GM18909 (cell line): ENCODE results near the gene TRIM38.
"Not testable (repeated sequence)": the region's sequence is repeated elsewhere in the genome, so short reads cannot be mapped to it uniquely, and the experiment has no call there.

Experiments used
- ATAC-seq: cut with Tn5 transposase; IDR thresholded peaks from one replicate; pipeline ENCODE4 v1.9.1; 2021; ENCODE audit warnings: mild to moderate bottlenecking; ENCODE audit not compliant: unreplicated experiment, poor library complexity

Gene TRIM38

DNA sequence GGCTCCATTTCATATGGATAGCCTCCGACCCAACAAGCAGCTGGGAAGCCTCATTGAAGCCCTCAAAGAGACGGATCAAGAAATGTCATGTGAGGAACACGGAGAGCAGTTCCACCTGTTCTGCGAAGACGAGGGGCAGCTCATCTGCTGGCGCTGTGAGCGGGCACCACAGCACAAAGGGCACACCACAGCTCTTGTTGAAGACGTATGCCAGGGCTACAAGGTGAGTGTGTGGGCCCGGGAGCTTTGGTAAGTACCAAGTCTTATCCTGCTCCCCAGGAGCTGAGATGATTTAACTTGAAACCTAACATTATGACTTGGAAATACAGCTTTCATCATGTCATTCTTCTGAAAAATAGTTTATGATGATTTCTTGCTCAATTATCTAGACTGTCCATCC lies 4.1 kb downstream of the TRIM38 start:
- no peak for ATAC-seq

DNA sequence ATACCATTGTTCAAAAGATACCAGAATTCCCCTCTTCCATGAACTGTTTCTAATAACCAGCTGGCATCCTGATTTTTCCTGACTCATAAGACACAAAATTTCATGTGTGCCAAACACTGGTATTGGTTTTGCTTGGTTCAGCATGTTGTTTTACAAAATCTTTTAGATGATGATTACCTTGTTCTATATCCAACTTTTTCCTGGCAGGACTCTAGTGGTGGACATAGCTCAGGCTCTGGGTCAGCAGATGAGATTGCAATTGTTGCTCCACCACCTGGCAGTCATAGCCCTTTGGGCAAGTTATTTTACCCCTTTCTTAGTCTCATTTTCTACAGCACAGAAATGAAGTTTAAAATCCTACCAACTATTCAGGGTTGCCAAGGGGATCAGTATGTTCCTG lies 6.2 kb downstream of the TRIM38 start:
- no peak for ATAC-seq

DNA sequence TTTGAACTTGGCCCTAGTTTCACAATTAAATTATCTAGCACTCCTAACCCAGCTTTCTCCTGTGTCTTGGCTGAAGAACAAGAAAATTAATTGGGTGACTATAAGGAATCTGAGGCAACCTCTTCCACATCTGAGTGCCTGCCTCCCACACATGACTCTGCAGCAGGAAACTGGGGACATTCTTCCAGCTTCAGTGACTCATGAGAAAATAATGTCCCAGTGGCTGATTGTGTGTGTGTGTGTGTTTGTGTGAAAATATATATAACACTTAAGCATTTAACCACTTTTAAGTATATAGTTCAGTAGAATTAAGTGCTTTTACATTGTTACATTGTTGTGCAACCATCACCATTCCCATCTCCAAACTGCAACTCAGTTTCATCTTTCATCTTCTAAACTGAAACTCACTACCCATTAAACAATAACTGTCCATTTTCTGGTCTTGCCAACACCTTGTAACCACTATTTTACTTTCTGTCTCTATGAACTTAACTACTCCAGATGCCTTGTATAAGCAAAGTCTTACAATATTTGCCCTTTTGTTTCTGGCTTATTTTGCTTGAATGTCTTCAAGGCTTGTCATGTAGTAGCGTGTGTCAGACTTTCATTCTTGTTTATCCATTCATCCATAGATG lies 8.7 kb downstream of the TRIM38 start:
- no peak for ATAC-seq

DNA sequence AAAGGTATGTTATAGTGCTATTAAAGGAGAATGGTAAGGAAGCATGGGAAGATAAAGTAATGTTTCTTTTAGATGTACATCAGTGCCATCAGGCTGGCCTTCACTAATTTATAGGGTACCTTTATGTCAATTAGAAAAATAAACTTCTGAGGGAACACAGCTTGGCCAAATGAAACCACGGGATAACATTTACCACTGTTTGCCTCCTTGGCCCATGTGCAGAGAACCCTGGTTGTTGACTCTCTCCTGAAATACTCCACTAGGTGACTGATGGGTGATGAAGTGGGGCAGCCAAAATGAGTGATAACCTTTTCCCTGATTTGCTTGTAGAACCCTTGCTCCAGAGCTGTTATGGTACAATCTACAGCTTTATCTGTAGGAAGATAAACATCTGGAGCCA lies 9.5 kb downstream of the TRIM38 start:
- no peak for ATAC-seq

- no peak for ATAC-seq
Measured at GRCh38 chr6:25972902-25973301, 10.3 kb downstream of the TRIM38 start.

DNA sequence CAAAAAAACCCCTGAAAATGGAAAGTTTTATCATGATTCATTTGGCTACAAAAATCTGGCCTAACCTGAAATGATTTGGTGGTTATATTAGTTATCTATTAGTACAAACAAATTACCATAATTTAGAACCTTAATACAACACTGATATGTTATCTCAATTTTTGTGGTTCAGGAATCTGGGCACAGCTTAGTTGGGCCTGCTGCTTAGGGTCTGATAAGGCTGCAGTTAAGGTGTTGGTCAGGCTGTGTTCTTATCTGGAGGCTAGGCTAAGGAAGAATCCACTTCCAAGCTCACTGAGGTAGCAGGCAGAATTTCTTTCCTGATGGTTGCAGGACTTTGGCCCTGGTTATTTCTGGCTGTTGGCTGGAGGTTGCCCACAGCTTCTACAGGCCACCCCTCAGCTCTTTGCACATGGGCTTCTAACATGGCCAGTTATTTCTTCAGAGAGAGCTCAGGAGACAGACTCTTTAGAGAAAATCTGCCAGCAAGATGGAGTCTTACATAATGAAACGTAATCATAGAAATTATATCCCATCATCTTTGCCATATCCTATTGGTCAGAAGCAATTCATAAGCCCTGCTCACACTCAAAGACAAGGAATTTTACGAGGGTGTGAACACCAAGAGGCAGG lies 11.4 kb downstream of the TRIM38 start:
- no peak for ATAC-seq

DNA sequence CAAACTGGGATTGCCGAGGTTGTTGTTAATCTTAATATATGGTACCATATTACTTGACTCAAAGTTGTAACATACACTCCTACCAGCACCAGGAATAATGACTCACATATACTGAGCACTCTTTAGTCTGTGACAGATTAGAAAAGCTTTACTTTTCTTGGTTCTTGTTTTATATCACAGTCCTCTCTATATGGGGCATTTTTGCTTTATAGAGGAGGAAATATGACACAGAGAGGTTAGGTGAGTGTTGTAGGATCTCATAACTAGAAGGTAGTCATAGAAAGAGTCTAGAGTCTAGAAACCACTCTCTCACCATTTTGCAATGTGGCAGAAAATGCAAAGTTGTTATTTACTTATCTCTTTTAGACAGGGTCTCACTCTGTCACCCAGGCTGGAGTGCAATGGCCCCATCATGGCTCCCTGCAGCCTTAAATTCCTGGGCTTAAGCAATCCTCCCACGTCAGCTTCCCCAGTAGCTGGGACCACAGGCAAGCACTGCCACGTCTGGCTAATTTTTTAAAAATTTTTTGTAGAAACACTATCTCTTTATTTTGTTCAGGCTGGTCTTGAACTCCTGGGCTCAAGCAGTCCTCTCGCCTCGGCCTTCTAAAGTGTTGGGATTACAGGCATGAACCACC lies 13.4 kb downstream of the TRIM38 start:
- no peak for ATAC-seq

GRCh38 chr6:25980935-25981334 lies 18.3 kb downstream of the TRIM38 start:
- no peak for ATAC-seq

DNA sequence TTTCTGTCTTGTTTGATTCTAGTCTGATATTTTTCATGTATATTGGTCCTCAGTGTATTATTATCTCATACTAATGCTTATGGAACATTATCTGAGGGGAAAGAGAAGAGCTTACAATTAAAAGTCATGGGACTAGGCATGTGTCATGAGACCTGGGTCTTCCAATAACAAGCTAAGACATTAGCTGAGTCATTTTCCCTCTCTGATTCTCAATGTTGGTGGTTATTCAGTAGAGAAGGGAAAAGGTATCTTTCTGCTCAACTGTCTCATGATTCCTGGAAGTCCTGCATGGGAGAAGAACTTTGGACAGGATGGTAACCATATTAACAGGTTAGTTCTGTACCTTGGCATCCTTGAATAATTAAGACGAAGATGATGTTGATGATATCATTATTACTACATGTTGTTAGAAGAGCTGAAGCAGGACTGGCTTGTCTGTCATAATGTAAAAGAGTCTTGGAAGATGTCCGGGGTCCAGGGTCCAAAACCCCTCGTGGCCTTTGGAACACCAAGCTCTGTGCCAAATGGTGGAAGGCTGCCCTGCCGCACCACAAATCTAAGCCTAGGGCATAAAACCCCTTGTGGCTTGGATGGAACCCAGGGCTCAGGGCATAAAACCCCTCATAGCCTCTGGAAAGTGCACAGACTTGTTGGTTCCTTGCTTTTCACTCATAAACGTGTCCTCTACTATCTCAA lies 19.1 kb downstream of the TRIM38 start:
- ATAC-seq: no peak

GRCh38 chr6:25984265-25984664 lies 21.7 kb downstream of the TRIM38 start:
- no peak for ATAC-seq

DNA sequence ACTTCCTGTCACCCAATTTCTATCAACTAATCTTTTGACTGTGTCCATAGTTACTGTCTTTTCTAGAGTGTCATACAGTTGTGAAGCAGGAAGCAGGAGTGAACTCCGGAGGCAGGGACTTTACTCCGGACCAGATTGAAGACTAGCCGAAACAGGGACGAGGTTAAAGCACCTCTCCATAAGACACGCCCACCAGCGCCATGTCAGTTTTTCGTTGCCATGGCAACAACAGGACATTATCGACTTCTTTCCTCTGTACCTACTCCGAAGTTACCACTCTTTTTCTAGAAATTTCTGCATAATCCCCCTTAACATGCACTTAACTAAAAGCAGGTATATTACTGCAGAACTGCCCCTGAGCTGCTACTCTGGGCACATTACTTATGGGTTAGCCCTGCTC lies 25.2 kb downstream of the TRIM38 start:
- ATAC-seq: no peak

- ATAC-seq: no peak
Measured at GRCh38 chr6:25990172-25990873, 27.7 kb downstream of the TRIM38 start.

DNA sequence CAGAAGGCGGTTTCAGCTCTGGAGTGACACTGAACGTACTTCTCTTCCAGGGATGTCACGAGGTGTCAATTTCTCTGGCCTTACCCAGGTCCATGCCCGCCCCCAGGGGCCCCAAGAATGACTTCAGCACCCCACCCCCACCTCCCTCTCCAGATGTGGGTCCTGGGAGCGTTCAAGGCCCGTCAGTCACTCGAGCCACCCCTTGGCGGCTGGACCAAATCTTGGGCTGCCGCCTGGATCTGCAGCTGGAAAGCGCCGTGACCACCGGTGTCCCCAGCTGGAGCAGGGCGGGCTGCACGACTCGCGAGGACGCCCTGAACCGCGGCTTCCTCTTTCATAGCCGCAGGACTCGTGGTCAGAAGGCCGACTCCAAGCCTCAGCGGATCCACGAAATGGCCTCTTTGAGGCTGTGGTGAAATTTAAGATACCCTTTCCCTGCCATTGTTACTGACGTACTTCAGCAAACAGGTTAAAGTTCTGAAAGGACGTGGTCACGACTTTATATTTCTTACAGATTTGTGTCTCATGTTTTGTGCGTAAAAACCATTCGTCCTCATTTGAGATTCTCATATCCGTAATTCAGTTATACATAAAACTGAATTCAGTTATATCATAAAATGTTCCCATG lies 29.3 kb downstream of the TRIM38 start:
- peak; percentile 61 for ATAC-seq

DNA sequence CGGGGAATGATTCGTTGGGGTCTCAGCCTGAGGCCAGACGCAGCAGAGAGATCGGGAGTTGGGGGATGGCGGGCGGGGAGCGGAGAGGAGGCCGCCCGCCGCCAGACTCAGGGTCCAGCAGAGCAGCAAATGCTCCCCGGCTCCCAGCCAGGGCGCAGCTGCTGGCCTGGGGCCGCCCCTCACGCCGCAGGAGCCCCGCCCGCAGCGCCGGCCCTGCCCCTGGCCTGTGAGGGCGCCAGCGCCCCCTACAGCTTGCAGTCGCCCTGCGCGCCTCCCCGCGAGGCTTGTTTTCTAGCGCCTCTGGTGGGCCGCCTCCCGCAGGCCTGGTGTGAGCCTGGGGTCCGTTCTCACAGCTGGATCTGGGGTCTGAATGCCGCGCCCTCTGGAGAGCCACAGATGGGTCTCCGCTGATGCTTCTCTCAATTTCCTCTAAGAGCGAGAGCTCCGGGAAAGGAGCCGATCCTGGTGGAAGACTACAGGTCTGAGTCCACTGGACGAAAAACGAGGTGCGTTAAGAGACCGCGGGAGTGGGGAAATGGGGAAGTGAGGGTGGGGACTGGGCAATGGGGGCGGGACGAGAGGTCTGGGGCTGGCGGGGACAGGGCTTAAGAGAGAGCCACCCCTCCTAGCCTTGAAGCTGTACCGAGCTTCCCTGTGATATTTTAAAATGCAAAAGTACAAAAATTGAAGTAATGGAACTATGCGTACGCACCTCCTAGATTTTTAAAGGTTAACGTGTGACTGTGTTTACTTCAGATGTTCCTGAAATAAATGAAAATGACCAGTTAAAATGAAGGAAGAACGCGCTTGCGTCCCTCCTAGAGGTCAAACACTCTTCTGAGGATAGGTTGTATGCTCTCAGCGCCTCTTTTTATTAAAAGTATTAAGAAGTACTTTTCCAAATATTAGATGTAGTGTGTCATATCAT lies 30.1 kb downstream of the TRIM38 start:
- ATAC-seq: peak; percentile 93

- ATAC-seq: not testable (repeated sequence)
Measured at GRCh38 chr6:25993341-25993684, 30.7 kb downstream of the TRIM38 start.

- ATAC-seq: no peak
Measured at GRCh38 chr6:25995507-25995906, 32.9 kb downstream of the TRIM38 start.

DNA sequence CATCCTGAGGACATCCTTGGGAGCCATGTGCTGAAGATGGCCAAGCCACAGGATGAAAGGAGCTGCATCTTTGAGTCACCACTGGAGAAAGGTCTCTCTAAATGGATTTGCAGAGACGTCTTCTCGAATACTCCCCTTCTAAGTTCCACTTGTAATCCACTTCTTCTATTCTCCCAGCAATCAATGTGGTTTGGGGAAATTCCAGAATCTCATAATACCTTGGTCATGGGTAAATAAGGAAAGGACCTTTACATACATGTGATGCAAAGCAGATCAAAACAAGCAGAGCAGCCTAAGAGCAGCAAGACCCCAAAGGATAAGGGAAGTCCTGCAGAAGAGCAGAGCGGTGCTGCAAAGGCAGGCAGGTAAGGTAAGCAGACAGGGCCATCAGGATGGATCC lies 35.3 kb downstream of the TRIM38 start:
- no peak for ATAC-seq

DNA sequence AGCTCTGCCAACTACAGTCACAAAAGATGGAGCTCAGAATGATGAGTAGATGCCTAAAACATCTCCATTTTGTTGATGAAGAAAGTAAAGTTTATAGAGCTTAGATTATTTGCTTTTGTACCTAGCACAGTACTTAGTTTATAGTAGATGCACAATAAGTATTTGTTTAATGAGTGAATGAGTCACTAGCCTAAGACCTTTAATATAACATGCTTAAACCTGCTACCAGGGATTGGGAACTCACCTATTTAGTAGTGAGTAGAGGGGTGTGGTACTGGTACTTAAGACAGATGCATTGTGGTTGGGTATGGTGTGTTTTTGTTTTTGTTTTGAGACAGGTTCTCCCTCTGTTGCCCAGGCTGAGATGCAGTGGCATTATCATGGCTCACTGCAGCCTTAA lies 35.8 kb downstream of the TRIM38 start:
- no peak for ATAC-seq

- ATAC-seq: not testable (repeated sequence)
Measured at GRCh38 chr6:25999225-25999624, 36.6 kb downstream of the TRIM38 start.
